Sigmoid colon (tissue), 3 donors: ENCODE data around the gene CPEB3.

Experiments used
- POLR2A ChIP-seq, 2 donors: fragments of 450-650 bp; IDR thresholded peaks; one replicate each; pipeline ENCODE4 v1.6.1; 2016; ENCODE audit warnings: antibody characterized with exemption in 2 of 2, mild to moderate bottlenecking in 2 of 2, moderate library complexity in 2 of 2
- TF ChIP-seq, protein P1 (sequence below), 4 experiments: fragments of 450-650 bp in 3 of 4; fragments of 200-600 bp in 1 of 4; IDR thresholded peaks; one replicate each; pipeline ENCODE4 v1.5.1; 2016 to 2019; ENCODE audit warnings: antibody characterized with exemption in 4 of 4, mild to moderate bottlenecking in 3 of 4, moderate library complexity in 2 of 4

DNA sequence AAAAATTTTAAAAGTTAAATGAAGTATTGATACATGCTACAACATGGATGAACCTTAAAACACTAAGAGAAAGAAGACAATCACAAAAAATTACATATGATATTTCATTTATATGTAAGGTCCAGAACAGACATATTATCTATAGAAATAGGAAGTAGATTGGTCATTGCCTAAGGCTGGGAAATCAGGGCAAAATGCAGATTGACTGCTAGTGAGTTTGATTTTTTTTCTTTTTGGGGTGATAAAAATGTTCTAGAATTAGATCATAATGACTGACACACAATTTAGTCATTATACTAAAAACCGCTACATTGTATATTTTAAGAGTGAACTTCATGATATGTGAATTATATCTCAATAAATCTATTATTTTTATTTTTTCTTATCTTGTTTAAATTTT, 88.3 kb downstream of the CPEB3 start:
- no peak for TF ChIP-seq POLR2A (IDR thresholded peaks at IDR 0.05)
- TF ChIP-seq, protein P1, sequence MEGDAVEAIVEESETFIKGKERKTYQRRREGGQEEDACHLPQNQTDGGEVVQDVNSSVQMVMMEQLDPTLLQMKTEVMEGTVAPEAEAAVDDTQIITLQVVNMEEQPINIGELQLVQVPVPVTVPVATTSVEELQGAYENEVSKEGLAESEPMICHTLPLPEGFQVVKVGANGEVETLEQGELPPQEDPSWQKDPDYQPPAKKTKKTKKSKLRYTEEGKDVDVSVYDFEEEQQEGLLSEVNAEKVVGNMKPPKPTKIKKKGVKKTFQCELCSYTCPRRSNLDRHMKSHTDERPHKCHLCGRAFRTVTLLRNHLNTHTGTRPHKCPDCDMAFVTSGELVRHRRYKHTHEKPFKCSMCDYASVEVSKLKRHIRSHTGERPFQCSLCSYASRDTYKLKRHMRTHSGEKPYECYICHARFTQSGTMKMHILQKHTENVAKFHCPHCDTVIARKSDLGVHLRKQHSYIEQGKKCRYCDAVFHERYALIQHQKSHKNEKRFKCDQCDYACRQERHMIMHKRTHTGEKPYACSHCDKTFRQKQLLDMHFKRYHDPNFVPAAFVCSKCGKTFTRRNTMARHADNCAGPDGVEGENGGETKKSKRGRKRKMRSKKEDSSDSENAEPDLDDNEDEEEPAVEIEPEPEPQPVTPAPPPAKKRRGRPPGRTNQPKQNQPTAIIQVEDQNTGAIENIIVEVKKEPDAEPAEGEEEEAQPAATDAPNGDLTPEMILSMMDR (IDR thresholded peaks at IDR 0.05) = no peak
